SK-N-MC (cell line): ENCODE measurements around the gene GRIK4.
A peak's percentile ranks its signal among the peaks of the same experiment; 100 is the strongest.

Experiments
- DNase-seq: peaks from one replicate; pipeline ENCODE4 v3.0.0-alpha.2; 2011; ENCODE audit warnings: low read depth, low spot score
- H3K27ac ChIP-seq: fragments of 200-600 bp; sonication (generic); 2 replicates; pipeline ENCODE4 v1.5.1; 2016; ENCODE audit warnings: mixed run types
- H3K36me3 ChIP-seq: fragments of 200-600 bp; sonication (generic); 2 replicates; pipeline ENCODE4 v1.6.1; 2017; ENCODE audit warnings: antibody characterized with exemption, low read length, mixed read lengths; ENCODE audit not compliant: insufficient read depth
- H3K4me3 ChIP-seq: fragments of 200-600 bp; sonication (generic); 2 replicates; pipeline ENCODE4 v1.5.1; 2016
- H3K9ac ChIP-seq: fragments of 200-600 bp; sonication (generic); 2 replicates; pipeline ENCODE4 v1.8.0; 2017; ENCODE audit warnings: mixed run types, mixed read lengths; ENCODE audit not compliant: insufficient read length
- H3K9me3 ChIP-seq: fragments of 200-600 bp; sonication (generic); 2 replicates; pipeline ENCODE4 v1.6.1; 2017; ENCODE audit warnings: low read depth, mild to moderate bottlenecking, antibody characterized with exemption, low read length, moderate library complexity, mixed read lengths
- EZH2 ChIP-seq: fragments of 200-600 bp; sonication (generic); IDR thresholded peaks from one replicate; pipeline ENCODE4 v1.6.1; 2017; ENCODE audit warnings: antibody characterized with exemption
- FOXP2 ChIP-seq: optimal IDR thresholded peaks from 2 replicates; pipeline ENCODE3; 2011; ENCODE audit warnings: mild to moderate bottlenecking, moderate library complexity; ENCODE audit not compliant: insufficient read depth; ENCODE audit errors: extremely low read length, control extremely low read depth
- POLR2AphosphoS5 ChIP-seq: IDR thresholded peaks from 2 replicates; pipeline ENCODE4 v1.6.1; 2012; ENCODE audit warnings: mild to moderate bottlenecking, low read depth, low read length, borderline replicate concordance

GRIK4 gene

DNA sequence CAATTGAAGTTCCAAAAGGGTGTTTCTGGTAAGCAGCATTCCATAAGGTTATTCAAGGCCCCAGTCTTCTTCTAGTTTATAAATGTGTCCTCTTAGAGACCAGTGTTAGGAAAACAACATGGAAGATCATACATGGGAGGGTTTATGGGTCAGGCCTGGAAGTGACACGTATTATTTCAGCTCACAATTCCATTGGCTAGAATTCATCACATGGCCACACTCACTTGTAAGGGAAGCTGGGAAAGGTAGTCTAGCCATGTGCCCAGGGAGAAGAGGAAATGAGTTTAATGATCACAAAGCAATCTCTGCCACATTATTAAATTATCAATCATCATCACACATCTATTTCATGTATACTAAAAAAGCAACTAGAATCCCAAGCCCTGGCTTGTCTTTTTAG lies 330.6 kb downstream of the GRIK4 start:
- TF ChIP-seq EZH2, result no peak
- TF ChIP-seq FOXP2, result no peak
- no peak for TF ChIP-seq POLR2AphosphoS5
- DNase-seq, result no peak
- Histone ChIP-seq H3K4me3 (no peak overlapping the region), H3K9ac (no peak overlapping the region), H3K36me3 (no peaks in the 10 kb centered on the region), H3K27ac (no peak overlapping the region), H3K9me3 (no peaks in the 10 kb centered on the region)

DNA sequence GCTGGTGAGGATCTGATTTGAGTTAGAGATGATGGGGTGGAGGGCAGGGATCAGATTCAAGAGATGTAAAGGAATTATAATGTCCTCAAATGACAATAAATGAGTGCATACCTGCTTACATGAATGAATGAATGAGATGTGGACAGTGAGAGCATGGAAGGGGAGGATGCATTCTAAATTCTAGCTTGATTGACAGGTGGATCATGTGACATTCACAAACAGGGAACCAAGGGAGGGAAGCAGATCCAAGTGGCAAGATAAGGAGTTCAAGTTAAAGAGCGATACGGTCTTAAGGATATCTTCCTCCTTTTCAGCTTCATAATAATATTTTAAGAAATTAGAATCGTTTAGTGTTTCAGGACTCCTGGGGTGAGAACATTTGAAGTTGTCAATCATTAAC lies 341.9 kb downstream of the GRIK4 start:
- no peak overlapping the region for H3K9ac ChIP-seq
- H3K4me3 ChIP-seq, result no peak overlapping the region
- no peak for DNase-seq
- no peaks in the 10 kb centered on the region for H3K36me3 ChIP-seq
- TF ChIP-seq FOXP2, result no peak
- no peak for TF ChIP-seq EZH2
- H3K9me3 ChIP-seq, result no peaks in the 10 kb centered on the region
- H3K27ac ChIP-seq, result no peak overlapping the region

DNA sequence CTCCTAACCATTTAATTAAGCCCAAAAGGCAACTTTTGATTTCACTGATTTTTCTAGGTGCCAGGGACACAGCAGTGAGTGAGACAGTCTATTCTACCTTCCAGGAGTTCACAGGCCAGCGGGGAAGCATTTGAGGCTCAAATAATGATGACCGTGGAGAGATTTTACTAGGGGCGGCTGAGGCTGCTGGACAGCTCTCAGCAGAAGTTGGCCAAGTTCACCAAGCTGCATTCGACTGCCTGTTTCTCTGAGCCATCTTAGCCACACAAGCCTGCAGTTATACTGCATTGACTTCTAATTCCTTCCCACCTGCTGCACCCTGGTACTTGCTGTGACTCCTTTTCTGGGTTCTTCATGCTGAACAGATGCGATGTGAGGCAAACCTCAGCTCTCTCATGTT lies 343.4 kb downstream of the GRIK4 start:
- H3K4me3 ChIP-seq, result no peak overlapping the region
- no peak overlapping the region for H3K9ac ChIP-seq
- no peaks in the 10 kb centered on the region for H3K36me3 ChIP-seq
- DNase-seq, result no peak
- TF ChIP-seq FOXP2 (no peak), POLR2AphosphoS5 (no peak), EZH2 (no peak)
- H3K27ac ChIP-seq, result no peak overlapping the region
- H3K9me3 ChIP-seq, result no peaks in the 10 kb centered on the region

DNA sequence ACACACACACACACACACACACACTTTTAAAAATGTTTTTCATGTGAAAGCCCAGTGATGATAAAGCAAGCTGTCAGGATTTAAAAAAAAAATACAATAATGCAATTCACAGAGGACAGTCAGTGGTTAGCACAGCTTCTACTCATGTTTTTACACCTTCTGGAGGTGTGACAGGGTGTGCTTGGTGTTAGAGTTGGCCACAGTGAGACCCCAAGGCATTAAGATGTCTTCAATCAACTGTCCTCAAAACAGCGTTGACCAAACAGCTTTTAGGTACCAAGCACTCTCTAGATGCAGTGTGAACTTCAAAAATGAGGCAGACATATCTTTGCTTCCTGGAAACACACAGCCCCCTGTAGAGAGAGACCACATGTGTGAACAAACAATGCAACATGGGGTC lies 346.0 kb downstream of the GRIK4 start:
- no peak overlapping the region for H3K27ac ChIP-seq

DNA sequence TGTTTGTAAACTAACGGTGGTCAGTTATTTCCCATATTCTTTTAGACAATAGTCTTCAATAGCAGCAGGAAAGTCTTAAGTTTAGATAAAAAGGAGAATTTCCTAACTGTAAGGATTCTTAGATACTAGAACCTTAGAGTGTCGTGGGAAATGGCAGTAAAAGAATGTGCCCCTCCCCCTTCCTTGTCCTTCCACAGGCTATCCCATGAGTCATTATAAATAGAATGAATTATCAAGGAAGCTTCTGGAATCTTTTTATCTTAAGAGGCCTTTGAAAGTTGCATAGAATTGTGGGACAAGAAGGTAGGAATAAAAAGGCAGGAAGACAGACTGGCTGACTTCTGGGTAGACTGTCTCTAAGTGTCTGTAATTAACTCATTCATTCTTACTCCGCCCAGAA lies 347.2 kb downstream of the GRIK4 start:
- Histone ChIP-seq H3K36me3 (no peaks in the 10 kb centered on the region), H3K27ac (no peak overlapping the region), H3K9ac (no peak overlapping the region), H3K4me3 (no peak overlapping the region), H3K9me3 (no peaks in the 10 kb centered on the region)
- TF ChIP-seq EZH2 (no peak), FOXP2 (no peak), POLR2AphosphoS5 (no peak)
- no peak for DNase-seq

More for the DNA sequence above, 346.0 kb downstream of the GRIK4 start:
- Histone ChIP-seq H3K9me3 (no peaks in the 10 kb centered on the region), H3K36me3 (no peaks in the 10 kb centered on the region), H3K9ac (no peak overlapping the region), H3K4me3 (no peak overlapping the region)
- no peak for TF ChIP-seq EZH2
- no peak for TF ChIP-seq FOXP2
- TF ChIP-seq POLR2AphosphoS5, result no peak
- DNase-seq, result no peak

DNA sequence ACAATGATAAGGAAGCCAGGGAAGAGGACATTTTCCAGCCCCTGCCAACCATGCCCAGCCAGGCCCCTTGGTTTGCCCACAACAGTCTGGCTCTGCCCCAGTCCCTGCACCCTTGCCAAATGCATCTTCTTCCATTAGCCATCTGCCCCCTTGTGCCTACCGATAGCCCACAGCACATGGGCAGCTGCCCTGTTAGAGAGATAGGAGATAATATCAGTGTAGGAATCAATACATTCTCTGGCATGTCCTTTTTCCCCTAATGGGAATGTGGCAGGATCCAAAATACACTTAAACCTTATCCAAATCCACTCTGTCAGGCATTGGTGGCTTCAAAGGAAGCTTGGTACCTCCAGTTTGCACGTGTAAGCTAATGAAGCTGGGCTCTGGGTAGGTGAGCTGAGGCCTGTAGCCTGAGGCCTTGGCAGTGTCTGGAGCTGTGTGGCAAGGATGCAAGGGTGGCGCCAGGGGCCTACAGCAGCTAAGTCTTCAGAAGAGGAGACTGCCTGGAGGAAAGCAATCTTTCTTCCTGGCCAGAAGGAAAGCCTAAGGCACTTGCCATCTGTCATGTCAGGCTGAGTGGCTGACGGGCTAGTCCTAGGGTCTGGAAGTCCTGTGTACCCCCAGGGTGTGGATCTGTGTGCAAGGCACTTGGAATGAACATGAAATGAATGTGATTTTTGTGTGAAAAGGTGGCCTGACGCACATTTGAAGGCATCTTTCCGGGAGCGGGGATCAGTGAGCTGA lies 348.2 kb downstream of the GRIK4 start:
- Histone ChIP-seq H3K36me3 (no peaks in the 10 kb centered on the region), H3K9me3 (no peaks in the 10 kb centered on the region), H3K27ac (no peak overlapping the region), H3K9ac (no peak overlapping the region), H3K4me3 (no peak overlapping the region)
- TF ChIP-seq EZH2 (no peak), POLR2AphosphoS5 (no peak), FOXP2 (no peak)
- no peak for DNase-seq

DNA sequence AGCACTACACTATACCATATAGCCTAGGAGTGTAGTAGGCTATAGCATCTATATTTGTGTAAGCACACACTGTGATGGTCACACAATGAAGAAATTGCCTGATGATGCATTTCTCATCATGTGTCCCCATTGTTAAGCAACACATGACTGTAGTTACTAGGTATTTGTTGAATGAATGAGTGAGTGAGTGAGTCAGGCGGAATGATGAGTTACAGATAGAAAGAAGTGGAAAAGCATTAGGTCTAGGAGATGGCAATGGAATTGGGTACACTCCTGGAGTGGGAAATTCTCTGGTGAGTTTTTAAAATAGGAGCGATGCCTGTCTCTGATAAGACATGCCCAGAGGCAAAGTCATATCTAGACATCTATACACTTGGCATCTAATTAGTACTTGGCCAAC lies 351.8 kb downstream of the GRIK4 start:
- no peak overlapping the region for H3K4me3 ChIP-seq
- no peak for TF ChIP-seq FOXP2
- no peak for TF ChIP-seq POLR2AphosphoS5
- no peak for TF ChIP-seq EZH2
- H3K36me3 ChIP-seq, result no peaks in the 10 kb centered on the region
- no peak for DNase-seq
- H3K9me3 ChIP-seq, result no peaks in the 10 kb centered on the region
- H3K27ac ChIP-seq, result no peak overlapping the region
- no peak overlapping the region for H3K9ac ChIP-seq

DNA sequence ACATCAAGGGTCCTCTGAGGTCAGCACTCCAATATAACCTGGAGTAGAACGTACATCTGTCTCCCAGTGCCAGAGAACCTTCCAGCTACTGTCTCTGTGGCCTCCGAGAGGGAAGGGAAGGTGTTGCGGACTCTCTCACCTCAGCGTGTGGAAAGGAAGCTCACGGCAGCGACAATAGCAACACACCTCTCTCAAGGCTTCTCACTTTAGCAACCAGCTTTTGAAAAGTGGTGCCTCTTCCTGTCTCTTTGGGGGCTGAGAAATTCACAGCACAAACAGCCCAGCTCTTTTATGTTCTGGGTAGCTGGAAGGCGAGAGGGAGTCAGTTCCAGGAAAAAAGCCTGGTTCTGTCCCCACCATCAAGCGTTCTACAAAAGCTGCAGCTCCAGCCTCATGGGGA lies 355.5 kb downstream of the GRIK4 start:
- TF ChIP-seq EZH2 (peak; percentile 45), FOXP2 (no peak)
- Histone ChIP-seq H3K36me3 (no peaks in the 10 kb centered on the region), H3K9me3 (no peaks in the 10 kb centered on the region), H3K4me3 (no peak overlapping the region), H3K9ac (no peak overlapping the region), H3K27ac (no peak overlapping the region)
- no peak for DNase-seq

DNA sequence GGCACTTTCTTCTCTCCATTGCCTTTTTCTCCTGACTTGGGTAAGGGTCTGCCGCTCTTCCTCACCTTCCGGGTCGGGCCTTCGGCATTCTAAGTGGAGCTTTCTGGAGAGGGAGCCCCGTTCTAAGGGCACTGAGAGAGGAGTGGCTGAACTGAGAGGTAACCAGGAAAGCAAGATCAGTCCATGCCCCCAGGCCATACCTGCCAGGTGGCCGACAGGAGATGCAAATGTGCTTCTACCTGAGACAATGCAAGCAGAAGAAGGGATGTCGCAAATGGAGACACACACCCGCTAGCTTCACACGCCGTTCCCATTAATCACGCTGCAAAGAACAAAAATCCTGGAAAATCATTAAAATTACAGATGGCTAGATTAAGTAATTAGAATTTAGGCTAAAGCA lies 356.0 kb downstream of the GRIK4 start:
- no peak overlapping the region for H3K27ac ChIP-seq
- H3K9ac ChIP-seq, result no peak overlapping the region
- no peak for DNase-seq
- no peaks in the 10 kb centered on the region for H3K36me3 ChIP-seq
- H3K4me3 ChIP-seq, result no peak overlapping the region
- no peak for TF ChIP-seq FOXP2
- H3K9me3 ChIP-seq, result no peaks in the 10 kb centered on the region
